KMS-11 (cell line): ENCODE data around the gene ARVCF.

ENCODE experiments used
- H2AFZ ChIP-seq: fragments of 200-600 bp; sonication (generic); 2 replicates; pipeline ENCODE4 v1.6.1; 2016; ENCODE audit warnings: antibody characterized with exemption, mixed run types, low read depth
- H3K27ac ChIP-seq: fragments of 200-600 bp; sonication (generic); 2 replicates; pipeline ENCODE4 v1.6.1; 2016; ENCODE audit warnings: mild to moderate bottlenecking, mixed run types
- H3K27me3 ChIP-seq: fragments of 200-600 bp; sonication (generic); 2 replicates; pipeline ENCODE4 v1.6.1; 2017; ENCODE audit warnings: mild to moderate bottlenecking, low read depth, mixed run types, moderate library complexity; ENCODE audit not compliant: insufficient read depth
- H3K36me3 ChIP-seq: fragments of 200-600 bp; sonication (generic); 2 replicates; pipeline ENCODE4 v1.6.1; 2017; ENCODE audit warnings: mild to moderate bottlenecking, mixed run types; ENCODE audit not compliant: insufficient read depth
- H3K4me1 ChIP-seq: fragments of 200-600 bp; sonication (generic); 2 replicates; pipeline ENCODE4 v1.6.1; 2016; ENCODE audit warnings: mild to moderate bottlenecking, low read depth, mixed run types; ENCODE audit not compliant: poor library complexity, severe bottlenecking
- H3K4me2 ChIP-seq: fragments of 200-600 bp; sonication (generic); 2 replicates; pipeline ENCODE4 v1.7.0; 2016; ENCODE audit warnings: mild to moderate bottlenecking, mixed run types
- H3K4me3 ChIP-seq: fragments of 200-600 bp; sonication (generic); IDR thresholded peaks from 2 replicates; pipeline ENCODE4 v1.6.1; 2017; ENCODE audit warnings: low read depth, low read length, mixed read lengths; ENCODE audit not compliant: insufficient read depth
- H3K79me2 ChIP-seq: fragments of 200-600 bp; sonication (generic); 2 replicates; pipeline ENCODE4 v1.6.1; 2016; ENCODE audit warnings: low read depth, mixed run types; ENCODE audit not compliant: insufficient read depth
- H3K9ac ChIP-seq: fragments of 200-600 bp; sonication (generic); 2 replicates; pipeline ENCODE4 v1.6.1; 2016; ENCODE audit warnings: mild to moderate bottlenecking, mixed run types
- H4K20me1 ChIP-seq: fragments of 200-600 bp; sonication (generic); 2 replicates; pipeline ENCODE4 v1.6.1; 2016; ENCODE audit warnings: mild to moderate bottlenecking, mixed run types; ENCODE audit not compliant: insufficient read depth
- TF ChIP-seq, protein P1 (sequence below): fragments of 200-600 bp; sonication (generic); conservative IDR thresholded peaks from 2 replicates; pipeline ENCODE4 v1.6.1; 2017; ENCODE audit warnings: low read depth, mild to moderate bottlenecking, antibody characterized with exemption, low read length, moderate library complexity, mixed read lengths

The ARVCF gene

DNA sequence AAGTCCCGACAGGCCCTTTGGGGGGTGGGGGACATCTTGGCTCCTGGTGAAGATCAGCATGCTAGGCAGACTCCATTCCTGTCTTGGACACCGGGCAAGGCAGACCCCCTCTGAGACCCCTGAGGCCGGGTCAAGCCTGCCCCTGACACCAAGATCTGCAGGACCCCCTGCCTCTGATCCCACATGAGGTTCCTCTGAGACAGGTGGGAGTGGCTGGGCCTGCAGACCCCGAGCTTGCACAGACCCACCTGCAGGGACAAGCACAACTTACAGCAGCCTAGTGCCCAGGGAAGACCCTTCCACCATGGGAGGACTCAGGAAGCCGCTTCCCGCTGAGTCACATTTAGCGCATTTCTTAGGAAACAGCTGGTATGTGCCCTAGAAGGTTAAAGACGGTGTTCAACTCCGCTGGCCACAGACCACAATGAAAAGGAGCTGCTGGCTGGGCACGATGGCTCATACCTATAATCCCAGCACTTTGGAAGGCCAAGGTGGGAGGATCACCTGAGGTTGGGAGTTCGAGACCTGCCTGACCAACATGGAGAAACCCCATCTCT is 15.5 kb downstream of the ARVCF start:
- no peak overlapping the region for H3K4me2 ChIP-seq
- H3K4me1 ChIP-seq, result no peaks in the 10 kb centered on the region
- H3K27ac ChIP-seq, result no peak overlapping the region
- H3K4me3 ChIP-seq, result no peak overlapping the region
- H3K27me3 ChIP-seq, result peaks cover 7% of the 10 kb centered on the region; the same call in 1 of the 2 replicates
- H3K79me2 ChIP-seq, result no peaks in the 10 kb centered on the region
- no peaks in the 10 kb centered on the region for H4K20me1 ChIP-seq
- TF ChIP-seq, protein P1, sequence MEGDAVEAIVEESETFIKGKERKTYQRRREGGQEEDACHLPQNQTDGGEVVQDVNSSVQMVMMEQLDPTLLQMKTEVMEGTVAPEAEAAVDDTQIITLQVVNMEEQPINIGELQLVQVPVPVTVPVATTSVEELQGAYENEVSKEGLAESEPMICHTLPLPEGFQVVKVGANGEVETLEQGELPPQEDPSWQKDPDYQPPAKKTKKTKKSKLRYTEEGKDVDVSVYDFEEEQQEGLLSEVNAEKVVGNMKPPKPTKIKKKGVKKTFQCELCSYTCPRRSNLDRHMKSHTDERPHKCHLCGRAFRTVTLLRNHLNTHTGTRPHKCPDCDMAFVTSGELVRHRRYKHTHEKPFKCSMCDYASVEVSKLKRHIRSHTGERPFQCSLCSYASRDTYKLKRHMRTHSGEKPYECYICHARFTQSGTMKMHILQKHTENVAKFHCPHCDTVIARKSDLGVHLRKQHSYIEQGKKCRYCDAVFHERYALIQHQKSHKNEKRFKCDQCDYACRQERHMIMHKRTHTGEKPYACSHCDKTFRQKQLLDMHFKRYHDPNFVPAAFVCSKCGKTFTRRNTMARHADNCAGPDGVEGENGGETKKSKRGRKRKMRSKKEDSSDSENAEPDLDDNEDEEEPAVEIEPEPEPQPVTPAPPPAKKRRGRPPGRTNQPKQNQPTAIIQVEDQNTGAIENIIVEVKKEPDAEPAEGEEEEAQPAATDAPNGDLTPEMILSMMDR, result no peak
- H3K9ac ChIP-seq, result no peak overlapping the region
- no peaks in the 10 kb centered on the region for H3K36me3 ChIP-seq
- no peak overlapping the region for H2AFZ ChIP-seq

DNA sequence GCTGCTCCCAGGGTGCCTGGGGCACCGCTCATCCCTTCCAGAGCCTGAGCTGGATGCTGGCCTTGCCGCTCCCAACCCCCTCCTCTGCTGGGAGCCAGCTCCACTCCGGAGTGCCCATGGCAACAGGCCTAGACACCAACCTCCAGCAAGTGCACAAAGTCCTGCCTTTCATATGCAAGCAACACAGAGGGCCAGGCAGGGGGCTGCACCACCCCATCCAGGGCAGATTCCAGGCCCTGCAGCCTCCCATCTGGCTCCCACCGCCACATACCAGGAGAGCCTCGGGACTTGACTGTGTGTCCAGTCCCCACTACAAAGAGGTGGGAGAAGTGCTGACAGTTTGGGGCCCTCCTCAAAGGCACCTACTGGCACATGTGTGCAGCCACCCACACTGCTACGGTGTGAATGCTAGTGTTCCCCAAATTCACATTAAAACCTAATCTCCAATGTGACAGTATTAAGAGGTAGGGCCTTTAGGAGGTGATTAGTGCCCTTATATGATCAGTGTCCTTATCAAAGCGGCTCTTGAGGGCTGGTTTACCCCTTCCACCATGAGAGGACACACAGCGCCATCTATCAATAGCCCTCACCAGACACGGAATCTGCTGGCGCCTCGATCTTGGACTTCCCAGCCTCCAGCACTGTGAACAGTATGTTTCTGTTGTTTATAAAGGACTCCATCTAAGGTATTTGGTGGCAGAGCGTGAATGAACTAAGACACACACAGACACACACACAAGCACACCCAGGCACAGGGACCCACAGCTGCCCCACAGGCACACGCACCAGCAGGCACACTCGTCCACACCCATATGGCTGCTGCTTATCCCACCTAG is 16.2 kb downstream of the ARVCF start:
- no peak overlapping the region for H3K27ac ChIP-seq
- H3K27me3 ChIP-seq, result peaks cover 7% of the 10 kb centered on the region; the same call in 1 of the 2 replicates
- no peaks in the 10 kb centered on the region for H4K20me1 ChIP-seq
- no peak overlapping the region for H3K4me3 ChIP-seq
- no peak overlapping the region for H3K9ac ChIP-seq
- H3K4me1 ChIP-seq, result no peaks in the 10 kb centered on the region
- no peaks in the 10 kb centered on the region for H3K79me2 ChIP-seq
- H3K4me2 ChIP-seq, result no peak overlapping the region
- H2AFZ ChIP-seq, result no peak overlapping the region
- H3K36me3 ChIP-seq, result no peaks in the 10 kb centered on the region
- TF ChIP-seq, protein P1, result no peak

DNA sequence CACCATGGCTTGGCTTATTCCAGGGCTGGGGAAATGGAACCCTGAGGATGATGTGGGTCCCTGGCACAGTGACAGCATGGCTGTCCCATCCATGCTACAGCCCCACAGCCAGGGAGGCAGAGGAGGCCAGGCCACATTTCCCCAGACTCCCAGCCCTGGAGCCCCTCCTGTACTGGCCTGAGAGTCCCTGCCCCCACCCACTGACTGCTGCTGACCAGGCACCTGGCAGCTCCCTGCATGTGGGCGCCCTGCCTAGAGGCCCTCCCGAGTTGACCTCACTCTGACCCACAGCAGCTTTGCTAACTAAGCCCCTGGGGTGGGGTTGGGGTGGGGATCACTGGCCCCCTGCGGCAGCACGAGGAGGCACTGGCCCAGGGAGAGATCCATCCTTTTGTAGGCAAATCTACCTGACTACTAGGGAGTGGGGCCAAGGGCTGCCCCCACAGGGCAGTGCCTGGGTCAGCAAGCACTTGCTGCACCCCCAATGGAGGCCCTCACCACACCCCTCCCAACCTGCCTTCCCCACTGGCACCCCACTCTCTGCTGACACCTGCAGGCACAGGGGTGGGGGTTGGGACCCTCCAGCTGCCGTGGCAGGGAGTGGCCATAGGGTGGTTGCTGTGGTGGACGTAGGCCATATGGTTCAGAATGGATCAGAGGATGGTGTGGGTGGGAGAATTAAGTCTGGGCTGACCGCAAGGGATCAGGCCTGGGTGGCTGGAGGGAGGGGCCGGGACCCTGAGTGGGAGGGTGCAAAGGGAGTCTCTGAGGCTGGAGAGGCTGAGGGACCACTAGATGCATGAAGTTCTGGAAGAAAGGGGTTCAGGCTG is 17.4 kb downstream of the ARVCF start:
- no peak overlapping the region for H3K27ac ChIP-seq
- H2AFZ ChIP-seq, result no peak overlapping the region
- H3K9ac ChIP-seq, result no peak overlapping the region
- no peaks in the 10 kb centered on the region for H4K20me1 ChIP-seq
- no peaks in the 10 kb centered on the region for H3K79me2 ChIP-seq
- TF ChIP-seq, protein P1, result no peak
- H3K4me3 ChIP-seq, result no peak overlapping the region
- no peak overlapping the region for H3K4me2 ChIP-seq
- no peaks in the 10 kb centered on the region for H3K36me3 ChIP-seq
- H3K4me1 ChIP-seq, result no peaks in the 10 kb centered on the region
- H3K27me3 ChIP-seq, result peaks cover 7% of the 10 kb centered on the region; the same call in 1 of the 2 replicates

DNA sequence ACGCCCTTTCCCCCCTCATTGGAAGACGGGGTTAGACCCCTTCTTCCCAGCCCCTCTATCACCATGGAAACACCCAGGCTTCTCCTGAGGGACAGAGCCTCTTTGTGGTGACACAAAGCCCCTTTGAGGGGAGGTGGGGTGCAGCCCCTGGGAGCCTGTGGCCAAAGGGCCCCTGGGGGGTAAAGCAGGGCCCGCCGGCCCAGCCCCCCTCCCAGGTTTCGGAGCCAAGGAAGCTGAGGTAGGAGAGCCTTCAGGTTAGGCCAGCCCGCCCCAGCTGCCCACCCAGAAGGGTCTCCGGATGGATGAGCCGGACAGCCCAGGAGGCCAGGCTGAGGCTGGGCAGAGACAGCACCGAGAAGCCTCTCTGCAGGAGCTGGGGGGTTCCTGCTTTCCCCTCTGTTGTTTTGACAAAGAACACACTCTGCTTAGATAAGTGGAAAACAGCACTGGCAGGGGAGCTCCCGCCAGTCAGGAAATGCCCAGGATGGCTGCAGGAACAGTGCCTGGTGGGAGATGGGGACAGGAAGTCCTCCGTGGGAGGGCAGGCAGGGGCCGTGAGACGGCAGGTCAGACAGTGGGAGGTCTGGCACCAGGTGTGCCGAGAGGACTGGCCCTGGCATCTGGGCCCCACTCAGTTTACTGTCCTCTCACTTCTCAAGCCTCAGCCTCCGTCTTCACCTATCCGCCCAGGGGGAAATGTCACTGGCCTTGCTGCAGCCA is 18.2 kb downstream of the ARVCF start:
- Histone ChIP-seq H3K4me2 (no peak overlapping the region), H2AFZ (no peak overlapping the region), H3K4me3 (no peak overlapping the region), H3K9ac (no peak overlapping the region), H3K4me1 (no peaks in the 10 kb centered on the region), H3K27me3 (peaks cover 7% of the 10 kb centered on the region; the same call in 1 of the 2 replicates), H3K36me3 (no peaks in the 10 kb centered on the region), H3K27ac (no peak overlapping the region), H3K79me2 (no peaks in the 10 kb centered on the region), H4K20me1 (no peaks in the 10 kb centered on the region)
- TF ChIP-seq, protein P1, result no peak
